ENCODE data around the gene HSPG2. TPM values are rescaled to one million over a fixed set of nuclear protein-coding genes. Genes with fewer than 3 reads are reported as not detected.

The HSPG2 gene
- total and polyA plus RNA-seq, 2 of the 8 experiments (the other 6 are each of a cell fraction or from before 2014, with no cell fraction given): 17.8 to 111 TPM

- Histone ChIP-seq H3K4ac (replicated peaks; ENCODE audit: insufficient read length, low read depth, low read length) (no peak overlapping the region), H4K5ac (ENCODE audit: insufficient read length, low read depth, low read length) (no peak overlapping the region), H3K18ac (ENCODE audit: extremely low read depth, low read length) (no peak overlapping the region), H4K91ac (replicated peaks; ENCODE audit: insufficient read length, low read length) (no peak overlapping the region), H3K4me2 (ENCODE audit: insufficient read depth in 1 of 2, low read depth in 2 of 2, low read length in 2 of 2) (no peak overlapping the region), H3K36me3 (ENCODE audit: control insufficient read depth in 2 of 4, insufficient read depth in 4 of 4, low read length in 3 of 4) (peaks cover 24 to 72% (median 58%) of the 10 kb centered on the region in 4 experiments), H2BK15ac (ENCODE audit: low read length) (no peak overlapping the region), H2BK5ac (ENCODE audit: low read depth, low read length) (no peak overlapping the region), H3K79me2 (ENCODE audit: control insufficient read depth in 1 of 2, insufficient read depth in 2 of 2, low read length in 2 of 2) (no peaks in the 10 kb centered on the region), H4K8ac (ENCODE audit: extremely low read depth, insufficient read depth, low read length) (no peak overlapping the region), H2AK5ac (ENCODE audit: low read depth, low read length) (no peak overlapping the region), H3K56ac (replicated peaks; ENCODE audit: insufficient read length, low read depth, low read length) (no peak overlapping the region), H2BK120ac (replicated peaks; ENCODE audit: low read depth, low read length) (no peak overlapping the region), H3K9me3 (ENCODE audit: insufficient read depth in 2 of 2, low read depth in 1 of 2, low read length in 1 of 2) (no peaks in the 10 kb centered on the region), H3K23ac (ENCODE audit: insufficient read length) (no peak overlapping the region), H3K9ac (replicated peaks in 1 of 4; ENCODE audit: extremely low read depth in 1 of 4, low read depth in 3 of 4, low read length in 3 of 4) (no peak overlapping the region), H3K27ac (ENCODE audit: low read depth, low read length) (no peak overlapping the region), H3K27me3 (replicated peaks in 1 of 4; ENCODE audit: control insufficient read depth in 3 of 4, extremely low read depth in 1 of 4, insufficient read depth in 3 of 4, low read length in 3 of 4) (no peaks in the 10 kb centered on the region; a peak in 1 of 7 replicates), H2AFZ (ENCODE audit: low read length) (no peak overlapping the region), H3K4me3 (ENCODE audit: extremely low read depth in 1 of 4, insufficient read depth in 2 of 4, low read depth in 3 of 4, low read length in 4 of 4) (no peak overlapping the region), H3K14ac (ENCODE audit: insufficient read length) (no peak overlapping the region), H2BK12ac (ENCODE audit: low read depth, low read length) (no peak overlapping the region), H2BK20ac (ENCODE audit: low read length) (no peak overlapping the region), H3K23me2 (ENCODE audit: low read depth, low read length) (no peaks in the 10 kb centered on the region), H3K4me1 (replicated peaks in 1 of 4; ENCODE audit: control insufficient read depth in 3 of 4, insufficient read depth in 4 of 4, low read length in 3 of 4) (no peaks in the 10 kb centered on the region), H4K20me1 (replicated peaks in 1 of 2; ENCODE audit: control insufficient read depth in 1 of 2, insufficient read depth in 2 of 2, low read length in 2 of 2) (peaks cover 0 to 6% of the 10 kb centered on the region in 2 experiments), H3K79me1 (ENCODE audit: low read depth, low read length) (no peaks in the 10 kb centered on the region)
- FAIRE-seq (no peak), DNase-seq (ENCODE audit: low read depth in 1 of 2, low spot score in 2 of 2) (no peak)
- WGBS, 2 experiments (ENCODE audit: extremely low coverage in 1 of 2, insufficient coverage in 1 of 2, insufficient read length in 1 of 2, insufficient replicate concordance in 2 of 2, low coverage in 1 of 2, low lambda C conversion rate in 2 of 2, missing lambda C conversion rate in 1 of 2): 92% methylated on average over 14 of the region's 16 CpGs; no CpG with 5 or more reads in 1 of the 2 experiments
- CTCF ChIA-PET (ENCODE audit: partially characterized antibody): interaction anchor here (2.0 kb wide), 1 partner anchor 9 kb away, joined by 6 read pairs; no protein-coding TSS in a partner anchor
- POLR2A ChIA-PET (ENCODE audit: partially characterized antibody): no interaction called here
- TF ChIP-seq POU5F1 (IDR thresholded peaks at IDR 0.05; ENCODE audit: low read depth, low read length): no peak
- no peak for TF ChIP-seq SIX5 (IDR thresholded peaks at IDR 0.05; ENCODE audit: low read depth, low read length)
- no peak for TF ChIP-seq SIRT6 (IDR thresholded peaks at IDR 0.05; ENCODE audit: low read length)
- TF ChIP-seq KDM5A (IDR thresholded peaks at IDR 0.05; ENCODE audit: low read length): no peak
- no peak for TF ChIP-seq JUN (IDR thresholded peaks at IDR 0.05; ENCODE audit: low read depth, low read length)
- no peak for TF ChIP-seq BCL11A (IDR thresholded peaks at IDR 0.05; ENCODE audit: low read depth in 2 of 2, low read length in 2 of 2)
- no peak for TF ChIP-seq KDM4A (IDR thresholded peaks at IDR 0.05; ENCODE audit: low read depth, low read length, severe bottlenecking)
- TF ChIP-seq NRF1 (IDR thresholded peaks at IDR 0.05; ENCODE audit: low read depth, low read length): no peak
- TF ChIP-seq KDM1A (IDR thresholded peaks at IDR 0.05; ENCODE audit: borderline replicate concordance, low read length): no peak
- no peak for TF ChIP-seq SIN3A (conservative IDR thresholded peaks at IDR 0.05 in 1 of 2, IDR thresholded peaks at IDR 0.05 in 1 of 2; ENCODE audit: low read depth in 1 of 2, low read length in 2 of 2)
- TF ChIP-seq ASH2L (IDR thresholded peaks at IDR 0.05; ENCODE audit: low read length): no peak
- TF ChIP-seq EP300 (IDR thresholded peaks at IDR 0.05; ENCODE audit: borderline replicate concordance in 1 of 2, low read depth in 2 of 2, low read length in 2 of 2): no peak
- TF ChIP-seq MAFK (IDR thresholded peaks at IDR 0.05; ENCODE audit: low read depth, low read length): no peak
- TF ChIP-seq, protein P1, sequence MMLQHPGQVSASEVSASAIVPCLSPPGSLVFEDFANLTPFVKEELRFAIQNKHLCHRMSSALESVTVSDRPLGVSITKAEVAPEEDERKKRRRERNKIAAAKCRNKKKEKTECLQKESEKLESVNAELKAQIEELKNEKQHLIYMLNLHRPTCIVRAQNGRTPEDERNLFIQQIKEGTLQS (IDR thresholded peaks at IDR 0.05; ENCODE audit: insufficient read depth, low read depth, low read length): no peak
These were observed 60.8 kb downstream of the HSPG2 start for GRCh38 chr1:21876267-21876666.
